ENCODE data around the gene ITPK1. TPM values are rescaled to one million over a fixed set of nuclear protein-coding genes. Genes with fewer than 3 reads are reported as not detected.

The ITPK1 gene
- total and polyA plus RNA-seq, 10 of the 15 experiments (the other 5 are each of a cell fraction or from before 2014, with no cell fraction given): 1.3 to 73.2 (median 27.0) TPM

DNA sequence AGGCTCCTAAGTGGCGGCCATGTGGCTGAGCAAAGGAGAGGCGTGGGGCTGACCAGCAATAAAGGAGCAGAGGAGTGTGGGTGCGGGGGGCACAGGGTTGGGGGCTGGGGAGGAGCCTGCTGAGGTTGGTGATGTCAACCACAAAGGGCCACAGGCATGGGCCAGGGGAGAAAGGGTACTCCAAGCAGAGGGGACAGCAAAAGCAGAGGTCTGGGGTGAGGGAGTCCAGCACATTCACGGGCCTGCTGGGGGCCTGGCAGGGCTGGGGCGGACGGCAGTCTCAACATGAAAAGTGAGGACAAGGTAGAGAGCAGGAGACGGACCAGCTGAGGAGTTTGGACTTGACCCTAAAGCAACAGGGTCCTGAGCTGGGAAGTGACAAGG lies 111.0 kb downstream of the ITPK1 start:
- peaks cover 8% of the 10 kb centered on the region for H3K4me1 ChIP-seq (ENCODE audit: control insufficient read depth, insufficient read depth, low read length)
- H3K27me3 ChIP-seq (replicated peaks in 1 of 2; ENCODE audit: control insufficient read depth in 2 of 2, insufficient read depth in 2 of 2, low read length in 1 of 2): no peaks in the 10 kb centered on the region
- H3K9me3 ChIP-seq (replicated peaks; ENCODE audit: control insufficient read depth, insufficient read depth, low read length): no peaks in the 10 kb centered on the region
- no peak overlapping the region for H3K27ac ChIP-seq (ENCODE audit: control insufficient read depth, insufficient read depth)
- WGBS (ENCODE audit: insufficient coverage, insufficient replicate concordance, low lambda C conversion rate, missing lambda C conversion rate): 81% methylated on average over 6 of the region's 7 CpGs
- no peak overlapping the region for H3K4me2 ChIP-seq (ENCODE audit: control insufficient read depth, insufficient read depth)
- in situ Hi-C loops (cut with MboI): no loop called here
- H3K79me2 ChIP-seq (ENCODE audit: control insufficient read depth, insufficient read depth, low read length): no peaks in the 10 kb centered on the region
- H3K9ac ChIP-seq (ENCODE audit: control insufficient read depth, insufficient read depth, low read length): no peak overlapping the region
- no peak for DNase-seq (ENCODE audit: low read depth, low spot score)
- RAD21 ChIA-PET (ENCODE audit: unreplicated experiment): interaction anchor here (1.4 kb wide), 1 partner anchor 109 kb away, joined by 3 read pairs; no protein-coding TSS in a partner anchor
- peaks cover 0 to 24% of the 10 kb centered on the region in 2 experiments; a peak in 3 of 4 replicates for H3K36me3 ChIP-seq (ENCODE audit: control insufficient read depth in 2 of 2, insufficient read depth in 2 of 2, low read length in 1 of 2)
- SMC1A ChIA-PET (ENCODE audit: uncharacterized antibody, unreplicated experiment): no interaction called here
- FAIRE-seq: no peak
- POLR2A ChIA-PET: interaction anchor here (0.5 kb wide), 1 partner anchor 470 kb away, joined by 4 read pairs; no protein-coding TSS in a partner anchor
- CTCF ChIA-PET: interaction anchor here (1.2 kb wide), 1 partner anchor 19 kb away, joined by 5 read pairs; no protein-coding TSS in a partner anchor
- intact Hi-C loops (cut with micrococcal nuclease; ENCODE audit: unreplicated experiment): no loop called here
- H2AFZ ChIP-seq (ENCODE audit: control insufficient read depth, low read depth, low read length): no peak overlapping the region
- H4K20me1 ChIP-seq (ENCODE audit: control insufficient read depth, insufficient read depth): no peaks in the 10 kb centered on the region
- no TSS peak for BruUV-seq (replicated peaks)
- H3K4me3 ChIP-seq: no peak overlapping the region
- ATAC-seq: no peak
- no peak for TF ChIP-seq TCF12 (IDR thresholded peaks at IDR 0.05; ENCODE audit: low read depth, low read length)
- TF ChIP-seq SREBF2 (IDR thresholded peaks at IDR 0.05; ENCODE audit: low read length): no peak
- no peak for TF ChIP-seq YY1 (IDR thresholded peaks at IDR 0.05; ENCODE audit: low read depth, low read length)
- TF ChIP-seq RELA (IDR thresholded peaks at IDR 0.05; ENCODE audit: borderline replicate concordance, partially characterized antibody): no peak
- no peak for TF ChIP-seq POLR2A (IDR thresholded peaks at IDR 0.05; ENCODE audit: low read depth, low read length)
- no peak for TF ChIP-seq CBX3 (IDR thresholded peaks at IDR 0.05; ENCODE audit: borderline replicate concordance, low read depth)
- TF ChIP-seq, protein P1, sequence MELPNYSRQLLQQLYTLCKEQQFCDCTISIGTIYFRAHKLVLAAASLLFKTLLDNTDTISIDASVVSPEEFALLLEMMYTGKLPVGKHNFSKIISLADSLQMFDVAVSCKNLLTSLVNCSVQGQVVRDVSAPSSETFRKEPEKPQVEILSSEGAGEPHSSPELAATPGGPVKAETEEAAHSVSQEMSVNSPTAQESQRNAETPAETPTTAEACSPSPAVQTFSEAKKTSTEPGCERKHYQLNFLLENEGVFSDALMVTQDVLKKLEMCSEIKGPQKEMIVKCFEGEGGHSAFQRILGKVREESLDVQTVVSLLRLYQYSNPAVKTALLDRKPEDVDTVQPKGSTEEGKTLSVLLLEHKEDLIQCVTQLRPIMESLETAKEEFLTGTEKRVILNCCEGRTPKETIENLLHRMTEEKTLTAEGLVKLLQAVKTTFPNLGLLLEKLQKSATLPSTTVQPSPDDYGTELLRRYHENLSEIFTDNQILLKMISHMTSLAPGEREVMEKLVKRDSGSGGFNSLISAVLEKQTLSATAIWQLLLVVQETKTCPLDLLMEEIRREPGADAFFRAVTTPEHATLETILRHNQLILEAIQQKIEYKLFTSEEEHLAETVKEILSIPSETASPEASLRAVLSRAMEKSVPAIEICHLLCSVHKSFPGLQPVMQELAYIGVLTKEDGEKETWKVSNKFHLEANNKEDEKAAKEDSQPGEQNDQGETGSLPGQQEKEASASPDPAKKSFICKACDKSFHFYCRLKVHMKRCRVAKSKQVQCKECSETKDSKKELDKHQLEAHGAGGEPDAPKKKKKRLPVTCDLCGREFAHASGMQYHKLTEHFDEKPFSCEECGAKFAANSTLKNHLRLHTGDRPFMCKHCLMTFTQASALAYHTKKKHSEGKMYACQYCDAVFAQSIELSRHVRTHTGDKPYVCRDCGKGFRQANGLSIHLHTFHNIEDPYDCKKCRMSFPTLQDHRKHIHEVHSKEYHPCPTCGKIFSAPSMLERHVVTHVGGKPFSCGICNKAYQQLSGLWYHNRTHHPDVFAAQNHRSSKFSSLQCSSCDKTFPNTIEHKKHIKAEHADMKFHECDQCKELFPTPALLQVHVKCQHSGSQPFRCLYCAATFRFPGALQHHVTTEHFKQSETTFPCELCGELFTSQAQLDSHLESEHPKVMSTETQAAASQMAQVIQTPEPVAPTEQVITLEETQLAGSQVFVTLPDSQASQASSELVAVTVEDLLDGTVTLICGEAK (IDR thresholded peaks at IDR 0.05; ENCODE audit: borderline replicate concordance): no peak
- no peak for TF ChIP-seq ZSCAN29 (IDR thresholded peaks at IDR 0.05)
- no peak for TF ChIP-seq MYB (IDR thresholded peaks at IDR 0.05; ENCODE audit: borderline replicate concordance, low read depth, low read length)
- TF ChIP-seq, protein P2, sequence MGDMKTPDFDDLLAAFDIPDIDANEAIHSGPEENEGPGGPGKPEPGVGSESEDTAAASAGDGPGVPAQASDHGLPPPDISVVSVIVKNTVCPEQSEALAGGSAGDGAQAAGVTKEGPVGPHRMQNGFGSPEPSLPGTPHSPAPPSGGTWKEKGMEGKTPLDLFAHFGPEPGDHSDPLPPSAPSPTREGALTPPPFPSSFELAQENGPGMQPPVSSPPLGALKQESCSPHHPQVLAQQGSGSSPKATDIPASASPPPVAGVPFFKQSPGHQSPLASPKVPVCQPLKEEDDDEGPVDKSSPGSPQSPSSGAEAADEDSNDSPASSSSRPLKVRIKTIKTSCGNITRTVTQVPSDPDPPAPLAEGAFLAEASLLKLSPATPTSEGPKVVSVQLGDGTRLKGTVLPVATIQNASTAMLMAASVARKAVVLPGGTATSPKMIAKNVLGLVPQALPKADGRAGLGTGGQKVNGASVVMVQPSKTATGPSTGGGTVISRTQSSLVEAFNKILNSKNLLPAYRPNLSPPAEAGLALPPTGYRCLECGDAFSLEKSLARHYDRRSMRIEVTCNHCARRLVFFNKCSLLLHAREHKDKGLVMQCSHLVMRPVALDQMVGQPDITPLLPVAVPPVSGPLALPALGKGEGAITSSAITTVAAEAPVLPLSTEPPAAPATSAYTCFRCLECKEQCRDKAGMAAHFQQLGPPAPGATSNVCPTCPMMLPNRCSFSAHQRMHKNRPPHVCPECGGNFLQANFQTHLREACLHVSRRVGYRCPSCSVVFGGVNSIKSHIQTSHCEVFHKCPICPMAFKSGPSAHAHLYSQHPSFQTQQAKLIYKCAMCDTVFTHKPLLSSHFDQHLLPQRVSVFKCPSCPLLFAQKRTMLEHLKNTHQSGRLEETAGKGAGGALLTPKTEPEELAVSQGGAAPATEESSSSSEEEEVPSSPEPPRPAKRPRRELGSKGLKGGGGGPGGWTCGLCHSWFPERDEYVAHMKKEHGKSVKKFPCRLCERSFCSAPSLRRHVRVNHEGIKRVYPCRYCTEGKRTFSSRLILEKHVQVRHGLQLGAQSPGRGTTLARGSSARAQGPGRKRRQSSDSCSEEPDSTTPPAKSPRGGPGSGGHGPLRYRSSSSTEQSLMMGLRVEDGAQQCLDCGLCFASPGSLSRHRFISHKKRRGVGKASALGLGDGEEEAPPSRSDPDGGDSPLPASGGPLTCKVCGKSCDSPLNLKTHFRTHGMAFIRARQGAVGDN (IDR thresholded peaks at IDR 0.05): no peak
- TF ChIP-seq NRF1 (conservative IDR thresholded peaks at IDR 0.05; ENCODE audit: low read depth, low read length): no peak
- TF ChIP-seq, protein P3, sequence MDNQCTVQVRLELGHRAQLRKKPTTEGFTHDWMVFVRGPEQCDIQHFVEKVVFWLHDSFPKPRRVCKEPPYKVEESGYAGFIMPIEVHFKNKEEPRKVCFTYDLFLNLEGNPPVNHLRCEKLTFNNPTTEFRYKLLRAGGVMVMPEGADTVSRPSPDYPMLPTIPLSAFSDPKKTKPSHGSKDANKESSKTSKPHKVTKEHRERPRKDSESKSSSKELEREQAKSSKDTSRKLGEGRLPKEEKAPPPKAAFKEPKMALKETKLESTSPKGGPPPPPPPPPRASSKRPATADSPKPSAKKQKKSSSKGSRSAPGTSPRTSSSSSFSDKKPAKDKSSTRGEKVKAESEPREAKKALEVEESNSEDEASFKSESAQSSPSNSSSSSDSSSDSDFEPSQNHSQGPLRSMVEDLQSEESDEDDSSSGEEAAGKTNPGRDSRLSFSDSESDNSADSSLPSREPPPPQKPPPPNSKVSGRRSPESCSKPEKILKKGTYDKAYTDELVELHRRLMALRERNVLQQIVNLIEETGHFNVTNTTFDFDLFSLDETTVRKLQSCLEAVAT (IDR thresholded peaks at IDR 0.05): no peak
- no peak for TF ChIP-seq MEF2A (IDR thresholded peaks at IDR 0.05; ENCODE audit: insufficient read depth, low read depth, low read length)
- TF ChIP-seq RAD21 (IDR thresholded peaks at IDR 0.05; ENCODE audit: insufficient read depth, low read depth, low read length): no peak
- TF ChIP-seq PAX5 (IDR thresholded peaks at IDR 0.05; ENCODE audit: borderline replicate concordance, low read depth, low read length): no peak

Data from GM12878 (cell line).